ENCODE data around the gene FDXR. TPM values are rescaled to one million over a fixed set of nuclear protein-coding genes. Genes with fewer than 3 reads are reported as not detected.

FDXR gene
- total and polyA plus RNA-seq, 2 donors (not counting 3 experiments of a cell fraction or from before 2014, with no cell fraction given) = 19.7 to 33.4 TPM

DNA sequence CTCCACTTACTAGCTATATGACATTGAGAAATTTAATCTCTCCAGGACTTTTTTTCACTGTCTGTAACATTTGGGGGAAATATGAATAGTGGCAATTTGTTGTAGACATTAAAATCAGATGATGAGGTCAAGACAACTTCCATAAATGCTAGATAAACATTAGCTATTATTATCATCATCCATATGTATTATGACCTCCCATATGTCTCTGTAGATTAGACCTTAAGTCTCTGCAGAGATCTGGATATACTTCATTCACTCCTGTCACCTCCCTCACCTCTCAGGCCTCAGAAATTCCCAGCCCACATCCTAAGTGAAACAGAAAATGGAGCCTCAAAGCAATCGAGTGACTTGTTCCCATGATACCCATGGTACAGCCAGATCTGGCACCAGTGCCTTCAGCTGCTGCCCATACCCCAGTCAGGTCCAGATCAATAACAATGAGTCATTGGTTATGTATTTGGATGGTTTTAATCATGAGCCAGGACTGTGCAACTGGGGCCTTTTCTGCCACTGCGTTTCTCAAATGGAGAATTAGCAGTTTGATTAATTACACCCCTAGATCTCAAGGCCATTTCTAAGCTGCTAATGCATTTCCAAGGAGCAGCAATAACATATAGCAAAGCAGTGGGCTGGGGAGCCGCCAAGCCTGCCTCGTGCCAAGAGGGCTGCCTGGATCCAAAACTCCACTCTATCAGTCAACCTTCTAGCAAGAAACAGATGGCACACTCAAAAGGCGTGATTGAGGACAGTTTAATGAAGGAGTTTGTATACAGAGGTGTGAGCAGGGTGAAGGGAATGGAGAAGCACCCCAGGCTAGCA lies 2.6 kb upstream of the FDXR start:
- Histone ChIP-seq H3K27ac (ENCODE audit: insufficient read depth, low read depth, low read length) (no peak overlapping the region), H2AFZ (ENCODE audit: low read depth, low read length) (no peak overlapping the region), H3K27me3 (ENCODE audit: control insufficient read depth in 2 of 2, insufficient read depth in 2 of 2, low read length in 2 of 2) (no peaks in the 10 kb centered on the region), H3K9me3 (replicated peaks; ENCODE audit: control insufficient read depth, insufficient read depth, low read length) (no peaks in the 10 kb centered on the region), H3K4me3 (replicated peaks in 1 of 3; ENCODE audit: insufficient read depth in 1 of 3, low read depth in 1 of 3, low read length in 3 of 3) (no peak overlapping the region), H3K36me3 (ENCODE audit: control insufficient read depth in 2 of 2, extremely low read depth in 1 of 2, insufficient read depth in 2 of 2, low read length in 2 of 2) (no peaks in the 10 kb centered on the region), H3K4me2 (ENCODE audit: insufficient read depth, low read length) (no peak overlapping the region), H3K79me2 (ENCODE audit: control insufficient read depth, insufficient read depth, low read length) (no peaks in the 10 kb centered on the region), H3K4me1 (ENCODE audit: control insufficient read depth, extremely low read depth, insufficient read depth, low read length) (peaks cover 15% of the 10 kb centered on the region), H4K20me1 (replicated peaks; ENCODE audit: control insufficient read depth, extremely low read depth, insufficient read depth, low read length) (no peaks in the 10 kb centered on the region), H3K9me1 (replicated peaks; ENCODE audit: control insufficient read depth, extremely low read depth, insufficient read depth, low read length) (no peaks in the 10 kb centered on the region), H3K9ac (replicated peaks; ENCODE audit: extremely low read depth, insufficient read depth, low read length) (no peak overlapping the region)
- DNase-seq (ENCODE audit: low read depth, low spot score) = no peak
- no peak for FAIRE-seq
- dilution Hi-C loops (cut with MboI; ENCODE audit: extremely low pct_ligation_motif_present, low sequenced_read_pairs) = no loop called here
- BruUV-seq (replicated peaks) = no TSS peak
- ChIA-PET POLR2A (no interaction called here), CTCF (interaction anchor here (0.6 kb wide), 1 partner anchor 81 kb away, joined by 3 read pairs; no protein-coding TSS in a partner anchor)
- intact Hi-C loops (cut with micrococcal nuclease) = no loop called here
- TF ChIP-seq FOS (IDR thresholded peaks at IDR 0.05; ENCODE audit: borderline replicate concordance, insufficient read depth, low read length) (no peak), POLR2AphosphoS5 (IDR thresholded peaks at IDR 0.05; ENCODE audit: insufficient read depth, low read depth, low read length) (no peak), MYC (IDR thresholded peaks at IDR 0.05; ENCODE audit: low read depth, low read length) (no peak), JUN (IDR thresholded peaks at IDR 0.05; ENCODE audit: borderline replicate concordance, insufficient read depth, insufficient read length, low read depth) (no peak), POLR2A (IDR thresholded peaks at IDR 0.05; ENCODE audit: low read depth, low read length) (no peak), GATA2 (IDR thresholded peaks at IDR 0.05; ENCODE audit: insufficient read depth, insufficient read length, low read depth, low read length) (no peak), EZH2 (IDR thresholded peaks at IDR 0.05; ENCODE audit: borderline replicate concordance, low read depth, low read length, severe bottlenecking) (no peak)
- TF ChIP-seq, protein P1, sequence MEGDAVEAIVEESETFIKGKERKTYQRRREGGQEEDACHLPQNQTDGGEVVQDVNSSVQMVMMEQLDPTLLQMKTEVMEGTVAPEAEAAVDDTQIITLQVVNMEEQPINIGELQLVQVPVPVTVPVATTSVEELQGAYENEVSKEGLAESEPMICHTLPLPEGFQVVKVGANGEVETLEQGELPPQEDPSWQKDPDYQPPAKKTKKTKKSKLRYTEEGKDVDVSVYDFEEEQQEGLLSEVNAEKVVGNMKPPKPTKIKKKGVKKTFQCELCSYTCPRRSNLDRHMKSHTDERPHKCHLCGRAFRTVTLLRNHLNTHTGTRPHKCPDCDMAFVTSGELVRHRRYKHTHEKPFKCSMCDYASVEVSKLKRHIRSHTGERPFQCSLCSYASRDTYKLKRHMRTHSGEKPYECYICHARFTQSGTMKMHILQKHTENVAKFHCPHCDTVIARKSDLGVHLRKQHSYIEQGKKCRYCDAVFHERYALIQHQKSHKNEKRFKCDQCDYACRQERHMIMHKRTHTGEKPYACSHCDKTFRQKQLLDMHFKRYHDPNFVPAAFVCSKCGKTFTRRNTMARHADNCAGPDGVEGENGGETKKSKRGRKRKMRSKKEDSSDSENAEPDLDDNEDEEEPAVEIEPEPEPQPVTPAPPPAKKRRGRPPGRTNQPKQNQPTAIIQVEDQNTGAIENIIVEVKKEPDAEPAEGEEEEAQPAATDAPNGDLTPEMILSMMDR (IDR thresholded peaks at IDR 0.05; ENCODE audit: extremely low read depth in 1 of 2, insufficient read depth in 1 of 2, low read depth in 1 of 2, low read length in 2 of 2) = no peak

Data from endothelial cell of umbilical vein (primary cell).